Activated CD8-positive, alpha-beta memory T cell treated with anti-CD3 and anti-CD28 coated beads, Interleukin-2, amount 50 U/mL, for 4 hours (primary cell): ENCODE measurements around the gene DAO.
"Not testable (repeated sequence)": the region's sequence is repeated elsewhere in the genome, so short reads cannot be mapped to it uniquely, and the experiment has no call there.

Experiments
- DNase-seq: peaks from one replicate; pipeline ENCODE4 v3.0.0-alpha.2; 2020

The DAO gene

DNA sequence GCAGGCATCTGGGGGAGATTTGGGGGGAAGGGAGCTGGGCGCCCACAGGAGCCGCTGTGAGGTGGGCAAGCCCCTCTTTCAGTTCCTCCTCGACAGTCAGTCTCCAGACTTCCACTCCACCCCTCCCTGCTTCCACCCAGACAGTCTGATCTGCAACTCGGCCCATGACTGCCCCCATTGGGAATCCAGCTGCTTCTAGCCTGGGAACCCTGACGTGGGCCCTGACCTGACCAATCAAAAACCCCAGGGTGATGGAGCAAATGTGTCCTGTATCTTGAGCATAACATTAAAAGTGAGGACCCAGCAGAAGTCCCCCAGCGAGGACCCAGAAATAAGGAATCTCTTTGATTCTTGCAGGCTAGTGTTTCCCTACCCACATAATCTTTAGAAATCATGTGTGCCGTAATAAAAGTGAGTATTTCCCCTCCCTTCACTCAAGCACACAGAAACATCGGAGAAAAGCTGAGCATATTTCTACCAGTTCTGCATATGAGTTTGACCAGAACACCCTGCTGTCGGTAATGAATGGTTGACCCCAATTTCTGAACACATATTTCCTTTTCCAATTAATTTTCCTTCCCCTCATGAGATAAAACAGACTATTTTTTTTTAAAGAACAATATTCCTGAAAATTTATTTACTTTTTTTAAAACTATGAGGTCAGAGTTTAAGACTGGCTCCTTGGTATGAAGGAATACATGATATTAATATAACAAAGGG lies 28.9 kb upstream of the DAO start:
- no peak for DNase-seq

DNA sequence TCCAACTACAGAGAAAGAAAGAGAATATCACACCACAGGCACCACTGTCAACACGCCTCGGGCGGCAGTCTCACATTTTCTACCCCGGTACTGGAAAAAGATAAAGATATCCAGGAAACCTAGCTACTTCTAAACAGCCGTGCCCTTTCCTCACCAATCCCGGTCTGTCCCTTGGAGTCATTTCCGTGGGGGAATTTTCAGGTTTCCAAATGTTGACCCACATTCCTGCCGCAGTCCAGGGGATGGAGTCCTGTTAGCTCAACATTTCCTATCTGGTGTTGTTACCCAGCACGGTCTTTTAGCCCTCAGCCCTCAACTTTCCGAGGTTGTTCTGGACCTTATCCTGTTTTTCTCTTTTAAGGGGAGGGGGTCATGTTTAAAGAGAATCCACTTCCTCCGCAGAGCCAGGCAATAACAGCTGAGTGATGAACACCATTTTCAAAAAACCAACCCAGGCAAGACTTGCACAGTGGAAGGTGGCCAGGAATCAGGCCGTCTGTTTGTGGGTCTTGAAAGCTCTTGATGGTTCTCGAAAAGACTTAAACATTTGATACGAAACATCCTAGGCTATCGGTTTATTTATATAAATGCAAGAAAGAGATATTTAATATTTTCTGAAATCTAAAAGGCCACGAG lies 27.1 kb upstream of the DAO start:
- DNase-seq = no peak

DNA sequence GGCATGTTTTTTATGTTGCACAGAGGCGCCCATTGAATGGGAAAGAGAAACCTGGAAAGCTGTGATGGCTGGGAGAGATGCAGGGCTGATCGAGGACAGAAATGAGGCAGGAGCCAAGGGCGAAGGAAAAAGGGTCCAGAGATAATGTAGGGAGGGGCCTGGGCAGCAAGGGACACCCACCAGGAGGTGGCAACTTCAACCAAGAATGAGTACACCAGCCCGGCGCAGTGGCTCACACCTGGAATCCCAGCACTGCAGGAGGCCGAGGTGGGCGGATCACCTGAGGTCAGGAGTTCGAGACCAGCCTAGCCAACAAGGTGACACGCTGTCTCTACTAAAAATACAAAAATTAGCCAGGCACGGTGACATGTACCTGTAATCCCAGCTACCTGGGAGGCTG lies 26.5 kb upstream of the DAO start:
- DNase-seq = no peak

DNA sequence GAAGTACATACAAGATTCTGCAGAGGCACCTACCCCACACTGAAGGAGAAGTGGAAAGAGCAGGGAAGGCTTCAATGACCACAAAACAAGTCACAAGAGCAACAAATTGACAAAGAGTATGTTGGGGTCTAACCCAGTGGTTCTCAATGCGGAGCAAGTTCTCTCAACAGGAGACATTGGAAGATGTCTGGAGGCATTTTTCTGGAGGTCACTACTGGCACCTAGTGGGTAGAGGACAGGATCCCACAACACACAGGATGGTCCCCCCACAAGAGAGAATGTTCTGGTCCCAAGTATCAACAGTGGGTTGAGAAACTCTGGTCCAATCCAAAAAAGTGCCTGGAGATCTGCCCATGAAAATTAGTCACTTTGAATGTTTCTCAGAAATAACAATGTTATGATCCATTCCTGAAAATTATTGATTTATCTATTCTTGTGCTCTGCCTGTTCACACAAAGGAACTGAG lies 25.9 kb upstream of the DAO start:
- DNase-seq = no peak

DNA sequence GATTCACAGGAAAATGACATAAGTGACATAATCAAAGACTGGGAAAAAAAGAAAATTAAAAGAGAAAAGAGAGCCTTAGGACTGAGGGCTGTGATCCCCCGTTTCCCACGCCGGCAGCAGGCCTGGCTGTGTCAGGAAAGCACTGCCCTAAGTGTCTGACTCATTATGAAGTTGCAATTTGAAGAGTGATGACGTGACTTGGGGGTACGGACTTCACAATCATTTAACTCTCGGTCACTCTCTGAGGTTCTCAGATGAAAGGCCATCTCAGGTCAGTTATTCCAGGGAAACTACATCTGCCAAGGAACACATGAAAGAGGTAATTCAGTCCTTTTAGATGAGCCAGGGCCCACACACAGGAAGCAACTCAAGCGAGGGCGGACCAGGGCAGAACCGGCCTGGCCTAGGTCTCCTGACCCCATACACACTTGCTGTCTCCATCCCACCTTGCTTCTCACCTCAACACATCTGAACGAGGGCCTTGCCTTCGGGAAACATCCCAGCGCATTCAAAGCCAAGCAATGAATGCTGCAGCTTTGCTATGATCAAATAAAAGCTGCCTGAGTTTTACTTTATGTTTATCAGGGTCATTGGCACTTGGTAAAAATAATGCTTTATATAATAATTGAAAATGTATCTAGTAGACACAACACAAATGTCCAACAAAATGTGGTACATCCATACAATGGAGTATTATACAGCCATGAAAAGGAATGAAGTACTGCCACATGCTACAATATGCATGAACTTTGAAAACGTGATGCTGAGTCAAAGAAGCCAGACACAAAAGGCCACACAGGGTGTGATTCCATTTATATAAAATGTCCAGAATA lies 25.2 kb upstream of the DAO start:
- DNase-seq = no peak

DNA sequence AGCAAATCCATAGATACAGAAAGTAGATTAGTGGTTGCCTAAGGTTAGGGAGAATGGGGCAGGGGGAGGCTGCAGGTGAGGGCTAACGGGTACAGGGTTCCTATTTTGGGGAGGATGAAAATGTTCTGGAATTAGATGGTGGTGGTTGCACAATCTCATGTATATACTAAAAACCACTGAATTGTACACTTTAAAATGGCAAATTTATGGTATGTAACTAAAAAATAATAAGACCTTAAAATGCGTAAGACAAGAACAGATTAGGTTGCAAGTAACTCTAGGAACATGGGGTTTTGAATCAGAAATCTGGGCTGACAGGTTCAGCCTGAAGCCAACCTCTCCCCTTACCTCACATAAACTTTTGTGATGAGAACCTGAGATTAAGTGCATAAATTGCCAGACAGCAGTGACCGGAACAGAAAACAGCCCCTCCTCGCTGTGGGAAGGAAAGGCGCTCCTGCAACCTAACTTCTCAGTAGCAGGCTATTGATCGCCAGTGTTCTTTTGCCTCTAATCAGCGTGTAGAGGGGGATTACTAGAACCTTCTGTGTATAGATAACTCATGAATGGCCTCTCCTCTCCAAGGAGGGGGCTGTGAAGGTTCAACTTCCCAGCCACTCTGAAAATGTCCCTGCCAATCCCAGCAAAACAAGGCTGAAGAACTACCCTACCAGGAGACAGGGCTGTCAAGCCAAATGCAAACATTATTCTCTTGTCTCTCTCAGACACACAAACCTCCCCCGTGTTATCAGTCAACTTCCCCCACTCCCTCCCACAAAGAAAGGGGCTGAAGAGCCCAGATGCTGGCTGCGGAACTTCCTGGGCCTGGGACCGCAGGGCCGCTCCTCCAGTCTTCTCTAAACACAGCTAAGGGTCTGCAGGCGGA lies 24.4 kb upstream of the DAO start:
- no peak for DNase-seq

DNA sequence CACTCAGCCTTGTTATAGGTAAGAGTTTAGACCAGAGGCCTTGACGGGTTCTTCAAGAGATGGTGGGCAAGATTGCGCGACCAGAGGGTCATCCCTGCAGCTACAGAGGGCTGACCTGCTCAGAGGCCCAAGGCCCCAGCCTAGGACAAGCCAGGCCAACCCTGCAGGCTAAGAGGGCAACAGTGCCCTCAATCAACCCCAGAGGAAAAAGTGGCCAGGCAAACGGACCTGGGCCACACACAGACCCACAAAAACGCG lies 23.8 kb upstream of the DAO start:
- no peak for DNase-seq

DNA sequence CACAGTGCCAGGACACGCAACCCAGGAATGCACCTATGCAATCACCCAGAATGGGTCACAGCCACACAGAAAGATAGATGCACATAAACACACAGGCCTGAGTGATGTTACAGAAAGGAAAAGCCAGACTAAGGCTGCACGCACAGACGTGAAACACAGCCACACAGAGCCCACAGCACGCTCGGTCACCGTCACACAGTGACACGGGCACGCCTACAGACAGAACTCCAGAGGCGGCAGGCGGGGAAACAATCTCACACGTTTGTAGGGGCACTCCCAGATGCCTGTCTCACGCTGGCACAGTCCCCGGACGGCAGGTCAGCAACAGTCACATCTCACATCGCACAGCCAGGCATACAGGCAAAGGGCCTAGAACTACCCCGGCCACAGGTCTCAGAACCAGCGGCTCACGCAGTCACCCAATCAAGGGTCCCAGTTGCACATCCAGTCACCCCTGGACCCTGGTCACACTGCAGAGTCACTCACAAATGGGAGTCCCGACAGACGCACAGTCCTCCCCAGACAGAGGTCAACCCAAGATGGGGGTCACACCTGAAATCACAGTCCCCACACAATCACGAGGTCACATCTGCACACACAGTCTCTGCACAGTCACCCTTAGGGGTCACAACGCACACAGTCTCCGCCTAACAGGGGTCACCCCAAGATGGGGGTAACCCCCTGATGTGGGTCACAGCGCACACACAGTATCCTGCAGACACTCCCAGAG lies 23.3 kb upstream of the DAO start:
- peak; percentile 67 for DNase-seq

DNA sequence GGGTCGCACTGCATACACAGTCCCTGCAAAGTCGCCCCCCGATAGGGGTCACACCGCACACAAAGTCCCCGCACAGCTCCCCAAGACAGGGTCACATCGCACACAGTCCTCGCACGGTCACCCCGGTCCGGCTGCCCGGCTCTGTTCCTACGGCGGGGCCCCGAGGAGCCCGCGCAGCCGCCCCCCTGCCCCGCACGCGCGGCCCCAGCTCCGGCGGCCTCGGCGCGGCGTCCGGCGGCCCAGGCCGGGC lies 22.8 kb upstream of the DAO start:
- DNase-seq = no peak

DNA sequence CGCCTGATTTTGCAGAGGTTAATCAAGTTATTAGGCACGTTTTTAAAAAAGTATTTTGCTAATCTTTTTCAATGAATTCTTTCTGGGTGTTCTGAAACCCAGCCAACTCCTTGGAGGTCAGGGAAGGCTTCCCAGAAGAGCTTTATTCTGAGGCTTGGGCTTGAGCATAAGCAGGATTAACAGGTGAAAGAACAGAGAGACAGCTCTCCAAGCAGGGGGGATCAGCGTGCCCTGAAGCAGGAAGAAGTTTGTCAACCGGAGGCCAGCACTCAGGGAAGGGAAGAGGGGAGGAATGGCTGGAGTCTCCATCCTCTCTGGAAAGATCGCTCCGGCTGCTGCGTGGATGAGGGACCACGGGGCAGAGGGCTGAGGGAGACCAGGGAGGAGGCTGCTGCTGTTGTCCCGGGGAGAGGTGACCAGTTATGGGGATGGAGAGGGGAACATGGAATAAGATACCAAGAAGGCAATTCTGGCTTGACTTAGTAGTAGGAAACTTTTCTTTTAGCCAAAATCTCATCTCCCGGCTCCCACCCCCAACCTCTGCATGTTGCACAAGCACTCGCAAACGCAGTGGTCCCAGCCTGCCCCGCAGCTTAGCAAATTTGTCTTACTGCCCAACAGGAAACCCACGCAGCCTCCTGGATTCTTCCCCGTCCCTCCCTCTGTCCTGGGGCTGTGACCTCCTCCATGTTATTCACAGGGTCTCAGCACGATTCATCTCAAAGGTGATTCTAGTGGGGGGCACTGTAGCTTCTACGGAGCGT lies 21.4 kb upstream of the DAO start:
- no peak for DNase-seq

DNA sequence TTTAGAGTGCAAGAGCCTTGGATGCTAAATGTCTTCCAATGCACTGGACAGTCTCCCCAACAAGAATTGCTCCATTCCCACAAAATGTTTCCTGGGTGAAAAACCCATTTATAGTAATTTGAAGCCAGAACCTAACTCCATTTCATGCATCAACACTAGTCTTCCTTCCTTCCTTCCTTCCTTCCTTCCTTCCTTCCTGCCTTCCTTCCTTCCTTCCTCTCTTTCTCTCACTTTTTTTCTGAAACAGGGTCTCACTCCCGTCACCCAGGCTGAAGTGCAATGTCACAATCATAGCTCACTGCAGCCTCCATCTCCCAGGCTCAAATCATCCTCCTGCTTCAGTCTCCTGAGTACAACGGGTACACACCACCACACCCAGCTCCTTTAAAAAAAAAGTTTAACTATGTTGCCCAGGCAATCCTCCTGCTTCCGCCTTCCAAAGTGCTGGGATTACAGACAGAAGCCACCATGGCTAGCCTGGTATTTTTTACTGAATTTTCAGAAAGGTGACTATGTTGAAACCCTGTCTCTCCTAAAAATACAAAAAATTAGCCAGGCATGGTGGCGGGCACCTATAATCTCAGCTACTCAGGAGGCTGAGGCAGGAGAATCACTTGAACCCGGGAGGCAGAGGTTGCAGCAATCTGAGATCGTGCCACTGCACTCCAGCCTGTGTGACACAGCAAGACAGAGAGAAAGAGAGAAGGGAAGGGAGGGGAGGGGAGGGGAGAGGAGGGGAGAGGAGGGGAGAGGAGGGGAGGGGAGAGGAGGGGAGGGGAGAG lies 20.6 kb upstream of the DAO start:
- DNase-seq = not testable (repeated sequence)

DNA sequence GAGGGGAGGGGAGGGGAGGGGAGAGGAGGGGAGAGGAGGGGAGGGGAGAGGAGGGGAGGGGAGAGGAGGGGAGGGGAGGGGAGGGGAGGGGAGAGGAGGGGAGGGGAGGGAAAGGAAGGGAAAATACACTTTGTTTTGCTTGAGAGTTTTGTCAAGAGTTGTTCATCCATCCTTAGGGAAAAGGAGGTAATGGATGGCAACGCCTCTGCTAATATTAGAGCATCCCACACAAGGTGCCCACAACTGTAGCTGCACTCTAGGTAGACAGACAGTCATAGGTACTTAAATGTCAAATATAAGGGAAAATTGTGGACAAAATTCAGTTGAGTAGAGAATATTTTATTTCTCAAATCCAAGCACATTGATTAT lies 20.0 kb upstream of the DAO start:
- DNase-seq = no peak

DNA sequence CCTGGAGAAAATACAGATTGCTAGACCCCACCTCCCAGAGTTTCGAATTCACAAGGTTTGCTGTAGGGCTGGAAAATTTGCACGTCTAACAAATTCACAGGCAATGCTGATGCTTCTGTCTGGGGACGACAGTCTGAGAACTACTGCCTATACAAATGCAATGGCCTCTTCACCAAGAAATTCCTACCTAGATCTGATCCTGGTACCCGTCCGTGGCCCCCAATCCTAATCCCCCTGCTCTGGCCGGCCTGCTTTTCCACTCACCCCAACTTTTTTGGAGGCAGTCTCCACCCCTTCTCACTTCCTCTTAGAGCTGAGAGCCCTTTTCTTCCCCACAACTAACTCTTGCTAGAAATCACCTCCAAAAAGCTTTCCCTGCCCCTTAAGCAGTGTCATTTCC lies 19.4 kb upstream of the DAO start:
- DNase-seq = no peak

DNA sequence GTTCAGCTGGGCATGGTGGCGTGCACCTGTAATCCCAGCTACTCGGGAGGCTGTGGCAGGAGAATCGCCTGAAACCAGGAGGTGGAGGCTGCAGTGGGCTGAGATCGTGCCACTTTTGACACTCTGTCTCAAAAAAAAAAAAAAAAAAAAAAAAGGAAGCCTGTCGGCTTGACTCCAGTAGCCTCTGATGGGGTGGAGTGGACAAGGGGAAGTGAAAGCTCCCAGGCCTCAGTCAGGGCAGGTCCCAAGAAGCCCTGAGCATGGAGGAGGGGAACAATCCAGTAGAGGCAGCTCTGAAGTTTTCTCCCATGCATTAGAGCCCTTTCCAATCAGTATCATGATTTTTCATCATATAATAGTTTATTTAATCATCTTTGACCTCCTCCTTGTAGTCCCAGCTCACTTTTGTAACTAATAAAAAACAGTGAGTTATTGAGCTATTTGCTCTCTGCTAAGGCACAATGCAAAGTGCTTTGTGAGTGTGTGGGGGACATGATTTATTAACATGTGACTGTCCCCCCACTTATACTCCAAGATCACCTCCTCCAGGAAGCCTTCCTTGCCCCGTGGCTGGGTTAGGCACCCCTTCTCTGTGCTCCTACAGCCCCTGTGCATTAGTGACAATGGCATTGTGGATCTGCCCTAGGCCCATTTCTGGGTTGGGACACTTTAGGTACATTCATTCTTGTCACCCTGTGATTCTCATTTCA lies 17.9 kb upstream of the DAO start:
- DNase-seq = no peak

DNA sequence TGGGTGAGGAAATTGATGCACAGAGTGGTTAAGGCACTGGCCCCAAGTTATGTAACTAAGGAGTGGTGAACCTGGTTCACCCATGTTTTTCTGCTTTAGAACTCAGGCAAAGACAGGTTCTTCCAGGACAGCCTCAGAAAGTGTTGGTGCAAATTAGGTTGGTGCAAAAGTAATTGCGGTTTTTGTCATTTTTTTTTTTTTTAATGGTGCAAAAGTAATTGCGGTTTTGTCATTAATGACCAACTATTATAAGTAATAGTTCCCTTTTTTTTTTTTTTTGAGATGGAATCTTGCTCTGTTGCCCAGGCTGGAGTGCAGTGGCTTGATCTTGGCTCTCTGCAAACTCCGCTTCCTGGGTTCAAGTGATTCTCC lies 17.3 kb upstream of the DAO start:
- no peak for DNase-seq

DNA sequence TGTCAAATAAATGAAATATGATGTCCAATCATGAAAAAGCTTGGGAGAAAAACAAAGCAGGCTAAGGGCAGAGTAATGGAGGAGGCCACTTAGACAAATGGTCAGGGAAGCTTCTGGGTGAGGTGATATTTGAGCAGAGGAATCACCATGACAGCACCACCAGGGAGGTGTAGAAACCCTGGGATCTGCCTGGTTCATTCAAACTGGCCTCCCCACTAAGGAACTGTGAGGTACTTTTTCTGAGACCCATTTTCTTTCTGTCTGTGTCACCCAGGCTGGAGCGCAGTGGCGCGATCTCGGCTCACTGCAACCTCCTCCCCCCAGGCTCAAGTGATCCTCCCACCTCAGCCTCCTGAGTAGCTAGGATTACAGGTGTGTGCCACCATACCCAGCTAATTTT lies 14.7 kb upstream of the DAO start:
- no peak for DNase-seq

DNA sequence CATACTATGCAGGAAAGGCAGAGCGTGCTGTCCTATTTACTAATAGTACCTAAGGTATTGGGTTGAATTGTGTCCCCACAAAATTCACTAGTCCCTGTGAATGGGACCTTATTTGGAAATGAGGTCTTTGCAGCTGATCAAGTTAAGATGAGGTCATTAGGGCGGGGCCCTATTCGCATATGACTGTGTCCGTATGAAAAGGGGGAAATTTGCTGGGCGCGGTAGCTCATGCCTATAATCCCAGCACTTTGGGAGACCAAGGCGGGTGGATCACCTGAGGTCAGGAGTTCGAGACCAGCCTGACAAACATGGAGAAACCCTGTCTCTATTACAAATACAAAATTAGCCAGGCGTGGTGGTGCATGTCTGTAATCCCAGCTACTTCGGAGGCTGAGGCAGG lies 13.8 kb upstream of the DAO start:
- DNase-seq = not testable (repeated sequence)

DNA sequence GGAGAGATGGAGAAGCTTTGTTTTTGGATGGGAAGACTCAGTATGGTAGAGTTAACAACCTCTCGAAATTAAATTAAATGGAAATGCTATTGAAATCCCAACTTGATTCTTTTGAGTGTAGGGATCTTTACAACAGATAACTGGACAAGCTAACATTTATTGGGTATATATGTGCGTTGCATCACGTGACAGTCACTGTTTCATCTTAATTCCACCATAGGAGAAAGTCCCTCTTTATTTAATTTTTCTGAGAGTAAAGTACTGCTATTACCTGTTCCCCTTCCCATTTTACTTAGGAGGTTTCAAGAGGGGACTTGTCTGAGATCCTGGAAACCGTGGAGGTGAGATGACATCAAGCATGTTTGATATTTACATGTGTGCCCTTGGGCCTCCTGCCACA lies 11.1 kb upstream of the DAO start:
- no peak for DNase-seq

DNA sequence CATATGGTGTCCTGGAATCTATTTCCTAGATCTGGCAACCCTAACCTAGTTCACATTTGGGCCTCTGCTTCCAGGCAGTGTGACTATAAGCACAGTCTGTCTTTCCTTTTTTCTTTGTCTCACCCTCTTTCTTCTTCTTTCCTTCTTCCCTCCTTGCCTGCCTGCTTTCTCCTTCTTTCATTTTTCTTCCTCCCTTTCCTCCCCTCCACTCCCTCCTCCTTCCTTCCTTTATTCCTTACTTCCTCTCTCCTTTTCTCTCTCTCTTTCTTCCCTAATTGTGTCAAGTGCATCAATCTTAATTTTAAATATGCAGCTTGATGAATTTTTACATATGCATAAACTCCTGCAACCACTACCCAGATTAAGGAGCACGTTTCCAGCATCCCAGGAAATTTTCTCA lies 4.6 kb upstream of the DAO start:
- DNase-seq = no peak

DNA sequence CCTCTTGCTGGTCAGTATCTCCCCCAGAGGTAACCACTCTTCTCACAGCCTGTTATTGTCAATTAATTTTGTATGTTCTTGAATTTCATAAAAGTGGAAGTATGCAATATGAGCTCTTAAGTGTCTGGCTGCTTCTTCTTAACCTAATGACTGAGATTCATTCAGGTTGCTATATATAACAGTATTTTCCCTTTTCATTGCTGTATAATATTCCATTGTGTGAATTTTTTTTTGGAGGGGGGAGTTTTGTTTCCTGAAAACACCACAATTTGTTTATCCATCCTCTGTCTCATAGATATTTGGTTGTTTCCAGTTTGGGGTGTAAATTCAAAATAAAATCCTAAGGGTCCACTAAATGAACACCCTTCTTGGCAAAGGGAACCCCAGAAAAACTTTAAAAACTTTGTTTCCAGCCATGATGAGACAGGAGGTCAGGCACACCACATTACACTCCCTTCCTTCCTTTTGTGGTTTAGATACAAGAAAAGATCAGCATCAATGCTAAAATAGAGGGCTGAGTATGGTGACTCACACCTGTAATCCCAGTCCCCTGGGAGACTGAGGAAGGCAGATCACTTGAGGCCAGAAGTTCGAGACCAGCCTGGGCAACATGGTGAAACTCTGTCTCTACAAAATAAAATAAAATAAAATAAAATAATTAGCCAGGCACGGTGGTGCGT lies 4.1 kb upstream of the DAO start:
- no peak for DNase-seq
